ENCODE results near the gene CHKA. TPM values are rescaled to one million over a fixed set of nuclear protein-coding genes. Genes with fewer than 3 reads are reported as not detected.
A peak's percentile ranks its signal among the peaks of the same experiment; 100 is the strongest.

Gene CHKA
- total and polyA plus RNA-seq, 2 of the 8 experiments (the other 6 are each of a cell fraction or from before 2014, with no cell fraction given) = 61.2 to 86.6 TPM

- H3K36me3 ChIP-seq (ENCODE audit: control insufficient read depth in 2 of 4, insufficient read depth in 4 of 4, low read length in 3 of 4) = peaks cover 0 to 4% (median 0%) of the 10 kb centered on the region in 4 experiments; a peak in 1 of 8 replicates
- H4K5ac ChIP-seq (ENCODE audit: insufficient read length, low read depth, low read length) = peak overlapping the region; percentile 21
- H3K79me2 ChIP-seq (ENCODE audit: control insufficient read depth in 1 of 2, insufficient read depth in 2 of 2, low read length in 2 of 2) = peaks cover 22 to 28% of the 10 kb centered on the region in 2 experiments
- no peaks in the 10 kb centered on the region; the same call in 1 of the 2 replicates for H3K79me1 ChIP-seq (ENCODE audit: low read depth, low read length)
- ChIA-PET POLR2A (ENCODE audit: partially characterized antibody) (interaction anchor here (0.7 to 0.8 kb wide), 2 partner anchors 18 to 25 kb away, joined by 3 to 4 read pairs; no protein-coding TSS in a partner anchor), CTCF (ENCODE audit: partially characterized antibody) (no interaction called here)
- peak overlapping the region; percentile 24 for H2BK120ac ChIP-seq (replicated peaks; ENCODE audit: low read depth, low read length)
- no peaks in the 10 kb centered on the region for H3K27me3 ChIP-seq (replicated peaks in 1 of 4; ENCODE audit: control insufficient read depth in 3 of 4, extremely low read depth in 1 of 4, insufficient read depth in 3 of 4, low read length in 3 of 4)
- no peak overlapping the region for H2AFZ ChIP-seq (ENCODE audit: low read length)
- peak overlapping the region; percentile 57; the same call in 1 of the 2 replicates for H2AK5ac ChIP-seq (ENCODE audit: low read depth, low read length)
- peak overlapping the region; percentile 66; the same call in 1 of the 2 replicates for H2BK5ac ChIP-seq (ENCODE audit: low read depth, low read length)
- H3K4me2 ChIP-seq (ENCODE audit: insufficient read depth in 1 of 2, low read depth in 2 of 2, low read length in 2 of 2) = no peak overlapping the region; a peak in 1 of 4 replicates
- H3K4me3 ChIP-seq (ENCODE audit: extremely low read depth in 1 of 4, insufficient read depth in 2 of 4, low read depth in 3 of 4, low read length in 4 of 4) = no peak overlapping the region
- FAIRE-seq = no peak
- no peak overlapping the region; the same call in 1 of the 2 replicates for H2BK20ac ChIP-seq (ENCODE audit: low read length)
- no peak for DNase-seq (ENCODE audit: low read depth in 1 of 2, low spot score in 2 of 2)
- H3K14ac ChIP-seq (ENCODE audit: insufficient read length) = no peak overlapping the region
- no peak for TF ChIP-seq CEBPB (IDR thresholded peaks at IDR 0.05; ENCODE audit: low read depth, low read length)
- H3K9ac ChIP-seq (replicated peaks in 1 of 4; ENCODE audit: extremely low read depth in 1 of 4, low read depth in 3 of 4, low read length in 3 of 4) = no peak overlapping the region
- H2BK15ac ChIP-seq (ENCODE audit: low read length) = peak overlapping the region; percentile 46; the same call in 1 of the 2 replicates
- H3K27ac ChIP-seq (ENCODE audit: low read depth, low read length) = no peak overlapping the region
- no peak overlapping the region for H3K18ac ChIP-seq (ENCODE audit: extremely low read depth, low read length)
- H3K4me1 ChIP-seq (replicated peaks in 1 of 4; ENCODE audit: control insufficient read depth in 3 of 4, insufficient read depth in 4 of 4, low read length in 3 of 4) = peaks cover 20 to 36% (median 30%) of the 10 kb centered on the region in 4 experiments
- H3K56ac ChIP-seq (replicated peaks; ENCODE audit: insufficient read length, low read depth, low read length) = no peak overlapping the region
- peak overlapping the region; percentile 89 for H3K4ac ChIP-seq (replicated peaks; ENCODE audit: insufficient read length, low read depth, low read length)
- no peak overlapping the region for H3K23ac ChIP-seq (ENCODE audit: insufficient read length)
- peaks cover 12 to 15% of the 10 kb centered on the region in 2 experiments for H4K20me1 ChIP-seq (replicated peaks in 1 of 2; ENCODE audit: control insufficient read depth in 1 of 2, insufficient read depth in 2 of 2, low read length in 2 of 2)
- 87% methylated on average over 9 of the region's 9 CpGs; no CpG with 5 or more reads in 1 of the 2 experiments for WGBS, 2 experiments (ENCODE audit: extremely low coverage in 1 of 2, insufficient coverage in 1 of 2, insufficient read length in 1 of 2, insufficient replicate concordance in 2 of 2, low coverage in 1 of 2, low lambda C conversion rate in 2 of 2, missing lambda C conversion rate in 1 of 2)
- H3K9me3 ChIP-seq (ENCODE audit: insufficient read depth in 2 of 2, low read depth in 1 of 2, low read length in 1 of 2) = no peaks in the 10 kb centered on the region
- no peaks in the 10 kb centered on the region; the same call in 1 of the 2 replicates for H3K23me2 ChIP-seq (ENCODE audit: low read depth, low read length)
- H4K91ac ChIP-seq (replicated peaks; ENCODE audit: insufficient read length, low read length) = peak overlapping the region; percentile 93
- no peak overlapping the region for H4K8ac ChIP-seq (ENCODE audit: extremely low read depth, insufficient read depth, low read length)
- H2BK12ac ChIP-seq (ENCODE audit: low read depth, low read length) = peak overlapping the region; percentile 86
Measured at GRCh38 chr11:68122936-68123539, 1.9 kb upstream of the CHKA start.

All from H1 (cell line).